Left colon (tissue), 2 donors: ENCODE measurements around the gene C5. TPM values are rescaled to one million over a fixed set of nuclear protein-coding genes. Genes with fewer than 3 reads are reported as not detected.
"Not testable (repeated sequence)": the region's sequence is repeated elsewhere in the genome, so short reads cannot be mapped to it uniquely, and the experiment has no call there.

Source experiments
- ATAC-seq: fragments of 200-7000 bp; cut with Tn5 transposase; one replicate; pipeline ENCODE4 v1.9.1; 2020; ENCODE audit warnings: mild to moderate bottlenecking, moderate library complexity
- DNase-seq, 2 donors: peaks; one replicate each; pipeline ENCODE4 v3.0.0-alpha.2; 2020
- intact Hi-C, 2 donors: fragments of 100-400 bp; cut with DNase I in 1 of 2; cut with micrococcal nuclease in 1 of 2; formaldehyde crosslinking; loops; one replicate each; pipeline versions ENCODE4 v1.11.2 to v1.14.0; 2022; cut with DNase I, micrococcal nuclease
- long read RNA-seq: library from polyadenylated mRNA; unstranded; transcript quantifications from one replicate; pipeline ENCODE4 v2.0.0, GENCODE V29; 2021
- total RNA-seq, 2 donors: library from RNA; stranded (reverse); fragmentation: NEBNext Ultra II Directional; extraction: Animal tissue kit (Norgen Biotek cat#: 25700); gene quantifications; one replicate each; pipeline ENCODE4 v1.2.1, GENCODE V29; 2021
- donor health status: DM: no; HTN: no; CAD: no.
- donor health status: DM: yes; HTN: yes; CAD: no.

The C5 gene
- 1 to 10 TPM; 1.2 to 1.9 TPM for total RNA-seq
- long read RNA-seq: 0 reads

- DNase-seq (no peak), ATAC-seq (no peak)
- intact Hi-C loops: no loop called here
Observed at GRCh38 chr9:121050128-121050988, at the start of gene C5. Gene C5, minus strand, starts transcription at chr9:121050275. Its CDS starts 29 bp downstream, at chr9:121050246.

- ATAC-seq (no peak), DNase-seq (no peak)
- intact Hi-C loops: no loop called here
Observed at GRCh38 chr9:121098567-121099198, 48.6 kb upstream of the C5 start.

DNA sequence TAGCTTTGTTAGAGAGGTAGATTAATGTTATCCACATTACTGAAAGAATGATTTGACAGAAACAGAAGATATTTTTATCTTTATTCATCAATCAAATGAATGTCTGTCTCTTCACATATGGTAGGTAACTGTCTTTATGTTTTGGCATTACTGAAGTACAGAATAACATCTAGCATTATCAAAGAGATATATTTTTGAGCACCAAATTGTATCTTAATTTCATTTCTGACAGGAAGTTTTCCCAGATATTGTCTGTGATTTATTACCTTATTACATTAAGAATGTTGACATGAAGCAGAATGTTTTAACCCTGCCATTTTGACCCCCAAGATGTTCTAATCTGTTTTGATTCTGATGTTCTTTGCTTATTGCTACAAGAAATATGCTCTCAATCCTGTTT, 45.0 kb upstream of the C5 start:
- no peak for DNase-seq
- no peak for ATAC-seq
- intact Hi-C loops: no loop called here

- ATAC-seq, intact Hi-C loops, DNase-seq: not testable (repeated sequence)
Observed at GRCh38 chr9:121090743-121091142, 40.7 kb upstream of the C5 start.

GRCh38 chr9:121088576-121088975, 38.5 kb upstream of the C5 start:
- ATAC-seq (no peak), DNase-seq (no peak)
- intact Hi-C loops: no loop called here

GRCh38 chr9:121085661-121086060, 35.6 kb upstream of the C5 start:
- DNase-seq (no peak), ATAC-seq (no peak)
- intact Hi-C loops: no loop called here

DNA sequence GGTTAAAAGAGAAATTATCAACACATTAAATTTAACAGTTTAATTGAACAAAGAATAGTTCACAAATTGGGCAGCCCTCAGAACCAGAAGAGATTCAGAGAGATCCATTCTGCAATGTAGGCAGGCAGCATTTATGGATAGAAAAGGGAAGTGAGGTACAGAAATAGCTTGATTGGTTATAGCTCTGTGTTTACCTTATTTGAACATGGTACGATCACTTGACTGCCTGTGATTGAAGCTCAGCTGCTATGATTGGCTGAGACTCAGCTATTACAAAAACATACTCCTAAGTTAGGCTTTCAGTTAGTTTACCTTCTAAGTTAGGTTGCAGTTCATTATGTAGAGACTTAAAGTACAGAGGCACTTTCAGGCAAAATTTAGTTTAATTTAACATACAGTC, 32.0 kb upstream of the C5 start:
- intact Hi-C loops: no loop called here
- ATAC-seq (peak; percentile 46), DNase-seq (no peak)

GRCh38 chr9:121075251-121076036, 25.4 kb upstream of the C5 start:
- intact Hi-C loops: no loop called here
- DNase-seq: no peak
- no peak for ATAC-seq

GRCh38 chr9:121074370-121075250, 24.5 kb upstream of the C5 start, which contains the start of gene CNTRL:
Gene CNTRL, plus strand, starts transcription at chr9:121074955. Its CDS starts 13,372 bp downstream, at chr9:121088327.
- peak; percentile 87 to 88 for DNase-seq
- intact Hi-C loops: no loop called here
- ATAC-seq: peak; percentile 90

DNA sequence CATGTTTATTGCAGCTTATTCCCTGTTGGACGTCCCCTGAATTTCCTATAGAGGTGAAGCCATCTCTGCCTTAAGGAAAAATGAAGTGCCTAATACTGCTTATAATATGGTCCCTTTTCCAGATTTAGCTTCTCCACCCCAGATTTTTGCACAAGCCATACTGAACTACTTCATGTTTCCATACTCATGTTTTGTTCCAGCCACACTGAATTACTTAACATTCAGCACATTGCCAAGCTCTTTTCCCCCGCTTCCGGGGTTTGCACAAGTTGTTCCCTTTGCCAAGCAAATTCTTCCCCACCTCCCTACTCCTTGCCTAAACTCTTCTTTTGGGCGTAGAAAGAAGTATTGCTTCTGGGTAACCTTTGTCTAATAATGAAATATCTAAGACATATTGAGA, 23.0 kb upstream of the C5 start:
- DNase-seq (peak in 1 of 2 donors; percentile 32), ATAC-seq (no peak)
- intact Hi-C loops: no loop called here

DNA sequence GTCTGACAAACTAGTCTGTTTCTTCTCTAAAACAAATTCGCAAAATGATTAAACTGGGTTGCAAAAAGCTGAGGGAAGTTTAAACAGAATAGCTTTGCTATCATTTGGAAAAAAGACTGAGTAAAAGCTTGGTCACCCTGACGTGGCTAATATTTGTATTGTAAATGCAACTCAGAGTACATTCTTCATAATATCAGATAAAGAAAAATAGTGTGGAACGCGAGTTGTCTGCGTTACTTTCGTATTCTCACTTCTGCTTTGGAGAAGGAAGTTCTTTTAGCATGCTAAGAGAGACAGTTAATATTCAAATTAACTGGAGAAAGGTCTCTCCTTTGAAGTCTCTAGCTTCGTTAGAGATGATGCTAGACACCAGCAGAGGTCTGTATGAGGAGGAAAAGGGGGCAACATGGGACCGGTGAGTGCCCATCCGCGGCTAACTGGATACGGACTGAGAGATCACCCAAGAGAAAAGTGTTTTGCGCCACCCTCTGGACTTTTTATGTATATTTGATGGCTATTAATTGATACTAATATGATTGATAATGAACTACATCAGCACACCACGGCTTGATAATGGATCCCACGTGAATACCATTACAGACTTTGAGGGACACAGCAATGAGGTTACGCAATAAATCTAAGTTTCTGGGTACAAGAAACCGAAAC, 21.8 kb upstream of the C5 start:
- intact Hi-C loops: no loop called here
- ATAC-seq (no peak), DNase-seq (peak in 1 of 2 donors; percentile 11)

GRCh38 chr9:121071370-121071755, 21.3 kb upstream of the C5 start:
- intact Hi-C loops: no loop called here
- no peak for DNase-seq
- ATAC-seq: no peak

GRCh38 chr9:121069396-121069795, 19.3 kb upstream of the C5 start:
- intact Hi-C loops: loop anchor here in 1 of 2 donors (10.0 kb wide), 1 partner anchor 315 kb away; no protein-coding TSS in a partner anchor
- ATAC-seq: no peak
- no peak for DNase-seq

DNA sequence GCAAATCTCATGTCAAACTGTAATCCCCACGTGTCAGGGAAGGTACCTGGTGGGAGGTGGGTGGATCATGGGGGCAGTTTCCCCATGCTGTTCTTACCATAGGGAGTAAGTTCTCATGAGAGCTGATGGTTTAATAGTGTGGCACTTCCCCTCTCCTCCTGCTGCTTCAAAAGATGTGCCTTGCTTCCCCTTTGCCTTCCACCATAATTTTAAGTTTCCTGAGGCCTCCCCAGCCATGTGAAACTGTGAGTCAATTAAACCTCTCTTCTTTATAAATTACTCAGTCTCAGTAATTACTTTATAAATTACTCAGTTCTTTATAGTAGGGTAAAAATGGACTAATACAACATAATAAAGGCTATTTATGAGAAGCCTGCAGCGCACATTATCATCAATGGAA, 17.6 kb upstream of the C5 start:
- intact Hi-C loops: loop anchor here in 1 of 2 donors (10.0 kb wide), 1 partner anchor 313 kb away; no protein-coding TSS in a partner anchor
- DNase-seq (no peak), ATAC-seq (no peak)

GRCh38 chr9:121066850-121067249, 16.8 kb upstream of the C5 start:
- no peak for DNase-seq
- no peak for ATAC-seq
- intact Hi-C loops: loop anchor here in 1 of 2 donors (10.0 kb wide), 1 partner anchor 312 kb away; no protein-coding TSS in a partner anchor

- intact Hi-C loops: loop anchor here in 1 of 2 donors (10.0 kb wide), 1 partner anchor 305 kb away; no protein-coding TSS in a partner anchor
- no peak for ATAC-seq
- DNase-seq: no peak
Observed at GRCh38 chr9:121059998-121060636, 10.0 kb upstream of the C5 start.

GRCh38 chr9:121059513-121059912, 9.4 kb upstream of the C5 start:
- intact Hi-C loops: no loop called here
- ATAC-seq: no peak

More at GRCh38 chr9:121059513-121059912, 9.4 kb upstream of the C5 start:
- no peak for DNase-seq
